SK-N-SH (cell line): ENCODE measurements around the gene KDM4F. TPM values are rescaled to one million over a fixed set of nuclear protein-coding genes. Genes with fewer than 3 reads are reported as not detected.

Source experiments
- CTCF ChIA-PET: fragments of 300-600, 350-600 bp; formaldehyde crosslinking; extraction: SDS; loops from one replicate; lab custom pipeline; 2021; lab: Yijun Ruan, JAX
- POLR2A ChIA-PET: fragments of 350-600 bp; sonication (Branson Sonifier 250); formaldehyde crosslinking; extraction: SDS; loops from one replicate; lab custom pipeline; 2020; ENCODE audit warnings: antibody characterized with exemption, inconsistent platforms; lab: Yijun Ruan, JAX
- DNase-seq: peaks from one replicate; pipeline ENCODE4 v3.0.0; 2012
- H2AFZ ChIP-seq: fragments of 200-600 bp; sonication (generic); 2 replicates; pipeline ENCODE4 v1.8.1; 2016; ENCODE audit warnings: antibody characterized with exemption, mild to moderate bottlenecking, low read depth
- H3F3A ChIP-seq: fragments of 200-600 bp; sonication (generic); replicated peaks from 2 replicates; pipeline ENCODE3; 2016; ENCODE audit warnings: antibody characterized with exemption, mild to moderate bottlenecking; ENCODE audit not compliant: insufficient read depth
- H3K27ac ChIP-seq, 2 experiments: fragments of 200-500 bp in 1 of 2; fragments of 200-600 bp in 1 of 2; sonication (Bioruptor generic) in 1 of 2; sonication (generic), shearing (Covaris generic) in 1 of 2; 2 replicates each; pipeline versions ENCODE4 v1.5.1 to v1.6.1; 2014 to 2016; ENCODE audit warnings: low read depth in 2 of 2, inconsistent platforms in 1 of 2, low read length in 1 of 2, mild to moderate bottlenecking in 1 of 2, mixed read lengths in 1 of 2
- H3K27me3 ChIP-seq: fragments of 200-600 bp; sonication (generic), shearing (Covaris generic); 2 replicates; pipeline ENCODE4 v1.6.1; 2016; ENCODE audit warnings: mixed run types; ENCODE audit not compliant: insufficient read depth
- H3K36me3 ChIP-seq, 2 experiments: fragments of 200-500 bp in 1 of 2; fragments of 200-600 bp in 1 of 2; sonication (Bioruptor generic) in 1 of 2; sonication (generic) in 1 of 2; replicated peaks in 1 of 2; 2 replicates each; pipeline versions ENCODE3 to v1.5.1; 2014 to 2016; ENCODE audit warnings: low read length in 1 of 2, mild to moderate bottlenecking in 1 of 2; ENCODE audit not compliant: insufficient read depth in 2 of 2, control insufficient read depth in 1 of 2
- H3K4me1 ChIP-seq, 2 experiments: fragments of 200-500 bp in 1 of 2; fragments of 200-600 bp in 1 of 2; sonication (Bioruptor generic) in 1 of 2; sonication (generic), shearing (Covaris generic) in 1 of 2; 2 replicates each; pipeline versions ENCODE4 v1.5.1 to v1.6.1; 2014 to 2016; ENCODE audit warnings: low read depth in 1 of 2, low read length in 1 of 2, mixed run types in 1 of 2; ENCODE audit not compliant: insufficient read depth in 2 of 2, control insufficient read depth in 1 of 2
- H3K4me2 ChIP-seq: fragments of 200-600 bp; sonication (generic), shearing (Covaris generic); 2 replicates; pipeline ENCODE4 v1.6.1; 2017; ENCODE audit warnings: mixed run types
- H3K4me3 ChIP-seq, 2 experiments: fragments of 200-500 bp in 1 of 2; fragments of 200-600 bp in 1 of 2; sonication (Bioruptor generic) in 1 of 2; sonication (generic), shearing (Covaris generic) in 1 of 2; 2 replicates each; pipeline versions ENCODE4 v1.5.1 to v1.8.1; 2014 to 2016; ENCODE audit warnings: low read depth in 2 of 2, inconsistent platforms in 1 of 2, low read length in 1 of 2, mild to moderate bottlenecking in 1 of 2, mixed read lengths in 1 of 2, moderate library complexity in 1 of 2
- H3K79me2 ChIP-seq: fragments of 200-600 bp; sonication (generic); 2 replicates; pipeline ENCODE4 v1.8.1; 2017; ENCODE audit warnings: mild to moderate bottlenecking; ENCODE audit not compliant: insufficient read depth
- H3K9ac ChIP-seq: fragments of 200-600 bp; sonication (generic); 2 replicates; pipeline ENCODE4 v1.6.1; 2017; ENCODE audit warnings: mixed run types
- H3K9me2 ChIP-seq: fragments of 200-600 bp; sonication (generic); 2 replicates; pipeline ENCODE4 v1.6.1; 2017; ENCODE audit warnings: mixed run types
- H3K9me3 ChIP-seq: fragments of 200-600 bp; sonication (generic); 2 replicates; pipeline ENCODE4 v1.6.1; 2017; ENCODE audit warnings: mixed run types, mild to moderate bottlenecking, moderate library complexity
- H4K20me1 ChIP-seq: fragments of 200-600 bp; sonication (generic); 2 replicates; pipeline ENCODE4 v1.6.1; 2017; ENCODE audit warnings: mild to moderate bottlenecking, mixed run types; ENCODE audit not compliant: insufficient read depth
- CHD2 ChIP-seq: fragments of 150-350 bp; IDR thresholded peaks from 2 replicates; pipeline ENCODE4 v1.6.1; 2018; ENCODE audit warnings: low read length; ENCODE audit not compliant: partially characterized antibody
- ELF1 ChIP-seq: IDR thresholded peaks from 2 replicates; pipeline ENCODE4 v1.4.0; 2012
- FOSL2 ChIP-seq: IDR thresholded peaks from 2 replicates; pipeline ENCODE4 v1.4.0; 2012; ENCODE audit warnings: low read depth, mild to moderate bottlenecking, moderate library complexity, borderline replicate concordance
- FOXJ3 ChIP-seq: sonication (generic); formaldehyde crosslinking; IDR thresholded peaks from 2 replicates; pipeline ENCODE4 v1.5.1; 2020; ENCODE audit warnings: mild to moderate bottlenecking, missing genetic modification reagents
- FOXM1 ChIP-seq: IDR thresholded peaks from 2 replicates; pipeline ENCODE4 v1.4.0; 2012; ENCODE audit warnings: low read depth, mild to moderate bottlenecking
- GABPA ChIP-seq: IDR thresholded peaks from 2 replicates; pipeline ENCODE4 v1.4.0; 2012; ENCODE audit warnings: low read depth, mild to moderate bottlenecking
- MEF2A ChIP-seq: IDR thresholded peaks from 2 replicates; pipeline ENCODE4 v1.4.0; 2012; ENCODE audit warnings: low read depth, borderline replicate concordance
- POLR2AphosphoS5 ChIP-seq: IDR thresholded peaks from 2 replicates; pipeline ENCODE4 v1.6.1; 2012; ENCODE audit warnings: low read depth, low read length
- RAD21 ChIP-seq: IDR thresholded peaks from 2 replicates; pipeline ENCODE4 v1.6.1; 2012; ENCODE audit warnings: mild to moderate bottlenecking, low read length
- REST ChIP-seq: IDR thresholded peaks from 2 replicates; pipeline ENCODE4 v1.6.1; 2012; ENCODE audit warnings: mild to moderate bottlenecking, low read depth, low read length, moderate library complexity
- RFX5 ChIP-seq: IDR thresholded peaks from 2 replicates; pipeline ENCODE4 v1.6.1; 2012; ENCODE audit warnings: mild to moderate bottlenecking, improper control_type of control experiment, low read length
- RXRA ChIP-seq: IDR thresholded peaks from 2 replicates; pipeline ENCODE4 v1.4.0; 2012; ENCODE audit warnings: low read depth, mild to moderate bottlenecking, borderline replicate concordance
- USF2 ChIP-seq: fragments of 150-350 bp; IDR thresholded peaks from 2 replicates; pipeline ENCODE4 v1.6.1; 2017; ENCODE audit warnings: antibody characterized with exemption, low read length, low read depth, borderline replicate concordance
- ZBTB33 ChIP-seq: IDR thresholded peaks from 2 replicates; pipeline ENCODE4 v1.4.0; 2012; ENCODE audit warnings: low read depth, borderline replicate concordance
- WGBS: methylation state at CpG from one replicate; pipeline ENCODE4 v1.1.6; 2017; ENCODE audit warnings: low lambda C conversion rate; 5-methylcytosine and 5-hydroxymethylcytosine counted together
- polyA plus RNA-seq, 3 experiments: library from polyadenylated mRNA; depleted of rRNA; stranded (reverse); fragments of >200 nt; gene quantifications; 2 replicates each; pipeline ENCODE4 v1.2.3, GENCODE V29; 2012

Gene KDM4F
- polyA plus RNA-seq, 1 of the 3 experiments (the other 2 are of a cell fraction) = not detected

GRCh38 chr11:95042906-95043305, 6.3 kb upstream of the KDM4F start:
- Histone ChIP-seq H3K4me2 (no peak overlapping the region), H4K20me1 (no peaks in the 10 kb centered on the region), H3K27ac (no peak overlapping the region), H3K4me1 (no peaks in the 10 kb centered on the region), H3K27me3 (peaks cover 14% of the 10 kb centered on the region), H3K9me3 (no peaks in the 10 kb centered on the region), H3K9me2 (no peaks in the 10 kb centered on the region), H3K79me2 (no peaks in the 10 kb centered on the region), H3K4me3 (no peak overlapping the region), H3F3A (no peaks in the 10 kb centered on the region), H2AFZ (no peak overlapping the region), H3K36me3 (no peaks in the 10 kb centered on the region), H3K9ac (no peak overlapping the region)
- no CpG with 5 or more reads among the region's 3 CpGs for WGBS
- TF ChIP-seq POLR2AphosphoS5 (no peak), RFX5 (no peak), FOSL2 (no peak), ELF1 (no peak), ZBTB33 (no peak), CHD2 (no peak), RXRA (no peak), FOXM1 (no peak), USF2 (no peak), MEF2A (no peak)
- POLR2A ChIA-PET = no interaction called here
- CTCF ChIA-PET = no interaction called here
- DNase-seq = no peak

- no peaks in the 10 kb centered on the region for H3K9me2 ChIP-seq
- H3K79me2 ChIP-seq = no peaks in the 10 kb centered on the region
- TF ChIP-seq MEF2A (no peak), FOXJ3 (no peak), REST (no peak), GABPA (no peak), RAD21 (no peak), FOXM1 (no peak)
- DNase-seq = no peak
- H3K27me3 ChIP-seq = peaks cover 14% of the 10 kb centered on the region
- POLR2A ChIA-PET = no interaction called here
- H3K36me3 ChIP-seq = no peaks in the 10 kb centered on the region
- H3K9me3 ChIP-seq = no peaks in the 10 kb centered on the region
- no peak overlapping the region for H3K4me2 ChIP-seq
- H3F3A ChIP-seq = no peaks in the 10 kb centered on the region
- no peak overlapping the region for H3K9ac ChIP-seq
- H4K20me1 ChIP-seq = no peaks in the 10 kb centered on the region
- H3K27ac ChIP-seq = no peak overlapping the region
- CTCF ChIA-PET = interaction anchor here (1.0 kb wide), 1 partner anchor 26 kb away, joined by 3 read pairs; no protein-coding TSS in a partner anchor
- H3K4me3 ChIP-seq = no peak overlapping the region
- H3K4me1 ChIP-seq = no peaks in the 10 kb centered on the region
- no peak overlapping the region for H2AFZ ChIP-seq
- WGBS = 40% methylated on average over 4 of the region's 4 CpGs
Observed at GRCh38 chr11:95044010-95044409, 5.2 kb upstream of the KDM4F start.
